Fibroblast of upper back skin (primary cell): ENCODE measurements around the gene DVL3.
"Not testable (repeated sequence)": the region's sequence is repeated elsewhere in the genome, so short reads cannot be mapped to it uniquely, and the experiment has no call there.

Experiments used
- DNase-seq: peaks from one replicate; pipeline ENCODE4 v3.0.0-alpha.2; 2013

The DVL3 gene

GRCh38 chr3:184156522-184156955 lies 1.4 kb downstream of the DVL3 start:
- DNase-seq, result peak; percentile 77

- no peak for DNase-seq
These were observed 2.0 kb downstream of the DVL3 start for GRCh38 chr3:184157206-184157605.

- DNase-seq, result no peak
These were observed 3.2 kb downstream of the DVL3 start for GRCh38 chr3:184158404-184158803.

GRCh38 chr3:184160456-184160855 lies 5.3 kb downstream of the DVL3 start:
- peak; percentile 48 for DNase-seq

GRCh38 chr3:184162571-184163070 lies 7.4 kb downstream of the DVL3 start:
- DNase-seq, result not testable (repeated sequence)

DNA sequence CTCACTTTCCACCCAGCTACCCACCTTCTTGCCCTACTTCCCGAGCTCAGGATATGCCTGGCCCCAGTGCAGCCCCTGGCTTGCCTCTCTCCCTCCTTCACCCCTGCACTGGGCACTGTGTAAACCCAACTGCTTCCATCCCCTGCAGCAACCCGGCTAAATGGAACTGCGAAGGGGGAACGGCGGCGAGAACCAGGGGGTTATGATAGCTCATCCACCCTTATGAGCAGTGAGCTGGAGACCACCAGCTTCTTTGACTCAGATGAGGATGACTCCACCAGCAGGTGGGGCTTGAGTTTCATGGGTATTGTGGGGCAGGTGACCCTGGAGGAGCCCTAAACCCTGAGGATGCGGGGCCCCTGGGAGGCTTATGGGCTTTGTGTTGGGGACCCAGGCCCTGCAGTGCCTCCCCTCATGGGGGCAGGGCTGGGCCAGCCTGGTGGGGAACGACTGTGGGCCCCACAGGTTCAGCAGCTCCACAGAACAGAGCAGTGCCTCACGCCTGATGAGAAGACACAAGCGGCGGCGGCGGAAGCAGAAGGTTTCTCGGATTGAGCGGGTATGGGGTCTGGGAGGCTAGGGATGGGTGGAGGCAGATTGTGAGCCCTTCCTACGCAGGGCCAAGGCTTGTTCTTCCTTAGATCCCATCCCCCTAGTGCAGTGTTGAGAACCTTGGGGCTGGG lies 9.6 kb downstream of the DVL3 start:
- DNase-seq, result no peak

DNA sequence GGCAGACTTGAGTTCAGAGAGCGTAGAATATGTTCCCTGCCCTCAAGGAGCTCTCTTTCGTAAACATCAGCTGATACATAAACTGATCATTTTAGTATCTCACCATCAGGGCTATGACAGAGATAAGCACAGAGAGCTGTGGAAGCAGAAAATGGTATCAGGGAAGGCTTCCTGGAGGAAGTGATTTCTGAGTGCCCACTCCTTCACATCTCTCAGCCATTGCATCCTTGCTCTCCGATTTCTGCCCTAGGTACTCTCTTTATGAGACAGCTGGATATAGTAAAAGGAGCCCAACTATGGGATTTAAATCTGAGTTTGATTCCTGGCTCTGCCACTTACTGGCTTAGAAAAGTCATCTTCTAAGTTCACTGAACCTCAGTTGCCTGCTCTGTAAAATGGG lies 10.4 kb downstream of the DVL3 start:
- DNase-seq, result no peak

DNA sequence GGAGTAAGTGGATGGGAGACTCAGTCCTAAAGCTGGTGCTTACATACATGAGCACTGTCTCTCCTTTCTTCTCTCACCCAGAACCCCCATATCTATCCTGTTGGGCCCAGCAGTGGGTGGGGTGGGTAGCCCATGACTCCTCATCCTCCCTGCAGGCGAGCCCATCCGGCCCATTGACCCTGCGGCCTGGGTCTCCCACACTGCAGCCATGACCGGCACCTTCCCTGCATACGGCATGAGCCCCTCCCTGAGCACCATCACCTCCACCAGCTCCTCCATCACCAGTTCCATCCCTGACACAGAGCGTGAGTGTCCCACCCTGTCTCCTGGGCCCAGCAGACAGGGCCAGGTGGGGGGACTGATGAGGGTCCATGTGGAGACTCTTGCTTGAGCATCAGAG lies 11.5 kb downstream of the DVL3 start:
- no peak for DNase-seq

DNA sequence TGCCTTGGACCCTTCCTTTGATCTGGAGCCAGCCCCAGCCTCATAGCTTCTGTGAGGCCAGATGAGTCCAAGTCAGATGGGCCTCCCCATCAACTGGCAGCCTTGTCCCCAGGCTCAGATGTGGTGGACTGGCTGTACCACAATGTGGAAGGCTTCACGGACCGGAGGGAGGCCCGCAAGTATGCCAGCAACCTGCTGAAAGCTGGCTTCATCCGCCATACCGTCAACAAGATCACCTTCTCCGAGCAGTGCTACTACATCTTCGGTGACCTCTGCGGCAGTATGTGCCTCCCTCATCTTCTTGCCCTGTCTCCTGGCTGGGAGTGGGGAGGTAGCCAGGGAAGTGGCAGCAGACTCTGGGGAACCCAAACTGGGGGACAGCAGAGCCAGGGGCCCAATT lies 12.6 kb downstream of the DVL3 start:
- no peak for DNase-seq

GRCh38 chr3:184168363-184169120 lies 13.4 kb downstream of the DVL3 start:
- DNase-seq, result peak; percentile 81

DNA sequence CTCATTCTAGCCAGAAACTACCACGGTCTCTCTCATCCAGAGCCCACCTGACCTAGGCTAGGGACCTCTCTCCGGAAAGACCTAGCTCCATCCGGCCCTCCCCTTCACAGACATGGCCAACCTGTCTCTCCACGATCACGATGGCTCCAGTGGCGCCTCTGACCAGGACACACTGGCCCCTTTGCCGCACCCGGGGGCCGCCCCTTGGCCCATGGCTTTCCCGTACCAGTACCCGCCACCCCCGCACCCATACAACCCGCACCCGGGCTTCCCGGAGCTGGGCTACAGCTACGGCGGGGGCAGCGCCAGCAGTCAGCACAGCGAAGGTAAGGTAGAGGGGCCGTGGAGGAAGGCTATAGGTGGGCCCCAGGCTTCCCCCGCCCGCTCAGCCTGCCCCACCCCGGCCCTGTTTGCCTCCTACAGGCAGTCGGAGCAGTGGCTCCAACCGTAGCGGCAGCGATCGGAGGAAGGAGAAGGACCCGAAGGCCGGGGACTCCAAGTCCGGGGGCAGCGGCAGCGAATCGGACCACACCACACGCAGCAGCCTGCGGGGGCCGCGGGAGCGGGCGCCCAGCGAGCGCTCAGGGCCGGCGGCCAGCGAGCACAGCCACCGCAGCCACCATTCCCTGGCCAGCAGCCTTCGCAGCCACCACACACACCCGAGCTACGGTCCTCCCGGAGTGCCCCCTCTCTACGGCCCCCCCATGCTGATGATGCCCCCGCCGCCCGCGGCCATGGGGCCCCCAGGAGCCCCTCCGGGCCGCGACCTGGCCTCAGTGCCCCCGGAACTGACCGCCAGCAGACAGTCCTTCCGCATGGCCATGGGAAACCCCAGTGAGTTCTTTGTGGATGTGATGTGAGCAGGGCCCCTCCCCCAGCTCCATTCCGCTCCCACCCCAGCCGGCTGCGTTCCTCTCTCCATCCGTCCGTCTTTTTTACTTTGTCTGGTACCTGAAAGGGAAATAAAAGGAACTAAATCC lies 15.0 kb downstream of the DVL3 start:
- DNase-seq, result no peak

- DNase-seq, result peak; percentile 63
These were observed 16.4 kb downstream of the DVL3 start for GRCh38 chr3:184171562-184171961.

DNA sequence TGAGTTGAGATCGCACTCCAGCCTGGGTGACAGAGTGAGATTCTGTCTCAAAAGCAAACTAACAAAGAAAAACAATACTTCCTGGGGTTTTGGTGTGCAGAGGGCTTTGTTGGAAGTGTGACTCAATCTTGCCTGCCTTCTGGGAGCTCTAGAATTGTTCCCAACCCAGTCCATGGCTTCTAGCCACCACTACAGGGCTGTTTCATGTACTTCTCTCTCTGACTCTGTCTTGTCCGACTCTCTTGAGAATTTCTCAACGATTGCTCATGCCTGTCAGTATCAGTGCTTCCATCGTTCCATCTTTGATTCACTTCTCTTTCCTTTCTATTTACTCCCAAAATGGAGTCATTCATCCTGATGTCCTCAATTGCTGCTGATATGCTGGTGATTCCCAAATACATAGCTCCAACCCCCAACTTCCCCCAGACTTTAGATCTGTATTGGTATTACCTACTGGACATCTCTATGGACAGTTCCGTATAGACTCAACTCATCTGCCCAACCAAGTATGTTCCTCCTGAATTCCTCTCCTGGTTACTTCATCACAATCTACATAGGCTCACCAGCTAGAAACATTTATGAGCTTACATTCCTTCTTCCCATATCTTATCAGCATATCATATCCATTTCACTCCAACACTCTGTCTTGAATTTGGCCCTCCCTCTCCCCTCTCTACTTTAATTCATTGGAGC lies 17.6 kb downstream of the DVL3 start:
- peak; percentile 82 for DNase-seq

- DNase-seq, result no peak
These were observed 18.2 kb downstream of the DVL3 start for GRCh38 chr3:184173374-184173722.

- DNase-seq, result no peak
These were observed 19.1 kb downstream of the DVL3 start for GRCh38 chr3:184174284-184174645.

GRCh38 chr3:184174646-184175492 lies 19.7 kb downstream of the DVL3 start, which contains the start of gene AP2M1:
AP2M1 (plus strand) TSS chr3:184174855; CDS start chr3:184176994, 2,139 bp downstream.
- peak; percentile 100 for DNase-seq

GRCh38 chr3:184175506-184175905 lies 20.3 kb downstream of the DVL3 start:
- no peak for DNase-seq

DNA sequence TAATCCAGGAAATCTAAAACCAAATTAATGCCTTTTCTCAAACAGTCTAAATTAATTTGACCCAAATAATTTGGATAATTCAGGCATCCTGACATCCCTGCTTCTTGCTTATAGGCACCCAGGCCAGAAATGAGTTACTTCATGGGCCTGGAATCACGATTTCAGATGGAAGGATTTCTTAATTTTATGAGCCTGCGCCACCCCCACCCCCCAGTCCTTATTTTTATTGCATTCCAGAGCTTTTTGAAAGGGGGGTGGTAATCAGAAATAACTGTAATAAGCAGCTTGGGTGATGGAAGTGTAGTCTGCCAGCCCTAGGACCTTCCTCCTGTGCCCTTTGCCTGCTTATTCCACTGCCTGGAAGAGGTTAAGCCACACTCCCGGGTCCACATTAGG lies 20.8 kb downstream of the DVL3 start:
- DNase-seq, result no peak

DNA sequence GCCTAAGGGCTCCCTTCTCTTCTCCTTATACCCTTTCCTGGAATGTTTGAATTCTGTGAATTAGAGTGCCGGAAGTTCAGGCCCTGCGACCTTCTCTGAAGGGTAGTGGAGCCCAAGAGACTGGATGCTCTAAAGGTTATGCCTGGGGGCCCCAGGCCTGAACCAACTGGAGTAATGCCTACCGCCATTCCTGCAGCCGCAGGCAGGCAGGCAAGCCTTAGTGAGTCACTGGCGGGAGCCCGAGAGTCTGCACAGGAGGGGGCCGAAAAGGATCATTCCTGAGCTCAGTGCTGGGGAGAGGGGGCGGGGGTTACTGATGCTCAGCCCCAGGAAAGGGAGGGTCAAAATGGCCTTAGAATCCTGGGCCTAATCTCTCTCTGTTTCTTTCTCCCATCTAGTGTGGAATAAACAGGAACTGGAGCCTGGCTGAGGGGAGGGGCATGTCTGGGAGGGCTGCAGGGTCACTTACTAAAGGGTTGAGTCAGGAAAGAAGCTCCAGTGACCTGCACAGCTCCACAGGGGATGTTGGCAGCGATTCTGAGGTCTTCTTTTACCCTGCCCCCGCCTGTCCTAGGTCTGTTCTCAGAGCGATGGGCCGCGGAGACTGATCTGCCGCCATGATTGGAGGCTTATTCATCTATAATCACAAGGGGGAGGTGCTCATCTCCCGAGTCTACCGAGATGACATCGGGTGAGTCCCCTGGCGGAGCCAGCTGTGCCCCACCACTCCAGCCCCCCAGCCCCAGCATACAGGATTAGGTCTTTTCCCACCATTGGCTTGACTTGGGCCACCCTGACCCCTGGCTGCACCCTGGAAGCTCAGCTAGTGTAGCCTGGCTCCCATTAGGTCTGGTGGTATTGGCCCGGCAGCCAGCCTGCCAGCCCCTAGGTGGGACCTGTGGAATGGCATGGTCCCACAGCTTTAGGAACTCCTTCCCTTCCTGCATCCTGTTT lies 21.5 kb downstream of the DVL3 start:
- DNase-seq, result peak; percentile 97

DNA sequence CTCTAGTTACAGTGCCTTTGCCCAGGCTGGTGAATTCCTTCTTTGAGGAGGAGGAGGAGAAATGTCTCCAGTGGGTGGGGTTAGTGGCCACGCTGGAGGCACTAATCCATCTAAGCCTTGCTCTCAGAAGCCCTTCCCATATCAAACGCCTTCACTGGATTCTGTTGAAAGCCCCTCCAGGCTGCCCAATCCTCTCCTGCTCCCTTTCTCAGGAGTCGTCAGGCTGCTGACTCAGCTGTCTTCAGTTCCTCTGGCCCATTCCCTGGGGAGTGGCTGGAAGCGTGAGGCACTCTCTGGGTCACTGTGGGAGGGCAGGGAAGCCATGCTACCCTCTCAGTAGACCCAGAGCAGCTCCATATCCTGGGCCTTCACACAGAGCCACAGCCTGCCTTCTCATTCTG lies 22.2 kb downstream of the DVL3 start:
- peak; percentile 58 for DNase-seq
